ENCODE data around the gene EEF2KMT. TPM values are rescaled to one million over a fixed set of nuclear protein-coding genes. Genes with fewer than 3 reads are reported as not detected.

EEF2KMT gene
- total RNA-seq, 6 donors from 2014 or later, result 2.9 to 24.1 (median 9.7) TPM

DNA sequence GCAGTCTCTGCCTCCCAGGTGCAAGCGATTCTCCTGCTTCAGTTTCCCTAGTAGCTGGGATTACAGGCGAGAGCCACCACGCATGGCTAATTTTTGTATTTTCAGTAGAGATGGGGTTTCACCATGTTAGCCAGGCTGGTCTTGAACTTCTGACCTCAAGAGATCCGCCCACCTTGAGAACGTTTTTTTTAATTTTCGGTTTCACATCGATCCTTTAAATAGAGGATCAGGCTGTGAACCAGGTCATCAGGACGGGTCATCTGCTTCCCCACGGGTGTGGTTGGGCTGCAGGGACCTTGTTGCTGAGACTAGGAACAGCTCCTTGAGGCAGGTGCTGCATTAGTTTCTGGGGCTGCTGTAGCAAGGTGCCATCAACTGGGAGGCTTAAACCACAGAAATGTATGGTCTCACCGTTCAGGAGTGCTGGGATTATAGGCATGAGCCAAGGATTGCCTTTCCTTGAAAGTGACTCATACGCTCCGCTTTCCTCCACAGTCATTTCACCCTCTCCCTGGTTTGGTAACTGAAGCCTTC, 55.9 kb downstream of the EEF2KMT start:
- H3K36me3 ChIP-seq, result peaks cover 0 to 25% (median 6%) of the 10 kb centered on the region in 4 donors
- no peak overlapping the region for H3K4me3 ChIP-seq
- H3K27me3 ChIP-seq, result no peaks in the 10 kb centered on the region
- WGBS, 2 donors, result 76 to 78% methylated on average over 10 to 12 of the region's 12 CpGs
- H3K27ac ChIP-seq, result no peak overlapping the region
- H3K9me3 ChIP-seq, result no peaks in the 10 kb centered on the region
- no peaks in the 10 kb centered on the region for H3K4me1 ChIP-seq
- ATAC-seq (ENCODE audit: low FRiP score in 2 of 2) (no peak), DNase-seq (no peak)
- TF ChIP-seq POLR2AphosphoS5 (IDR thresholded peaks at IDR 0.05), result no peak

DNA sequence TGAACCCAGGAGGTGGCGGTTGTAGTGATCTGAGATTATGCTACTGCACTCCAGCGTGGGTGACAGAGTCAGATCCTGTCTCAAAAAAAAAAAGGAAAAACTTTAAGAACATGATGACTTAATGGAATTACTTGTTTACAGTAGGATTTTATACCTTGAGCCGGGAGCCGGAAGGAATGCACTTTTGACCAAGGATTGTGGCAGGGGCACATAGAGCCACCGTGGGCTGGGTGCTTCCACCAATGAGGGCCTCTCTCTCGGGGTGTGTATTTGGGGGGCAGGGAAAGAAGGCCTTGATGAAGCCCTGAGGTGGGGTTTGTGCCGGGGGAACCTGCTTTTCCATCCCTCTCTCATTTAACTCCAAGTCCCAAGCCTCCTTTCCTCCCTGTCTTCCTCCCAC, 57.1 kb downstream of the EEF2KMT start:
- ATAC-seq (ENCODE audit: low FRiP score in 2 of 2), result no peak
- H3K4me3 ChIP-seq, result no peak overlapping the region
- no peaks in the 10 kb centered on the region for H3K9me3 ChIP-seq
- no peak overlapping the region for H3K27ac ChIP-seq
- no peaks in the 10 kb centered on the region for H3K27me3 ChIP-seq
- TF ChIP-seq POLR2A (IDR thresholded peaks at IDR 0.05) (no peak), EP300 (IDR thresholded peaks at IDR 0.05) (no peak), POLR2AphosphoS5 (IDR thresholded peaks at IDR 0.05) (no peak)
- TF ChIP-seq, protein P1, sequence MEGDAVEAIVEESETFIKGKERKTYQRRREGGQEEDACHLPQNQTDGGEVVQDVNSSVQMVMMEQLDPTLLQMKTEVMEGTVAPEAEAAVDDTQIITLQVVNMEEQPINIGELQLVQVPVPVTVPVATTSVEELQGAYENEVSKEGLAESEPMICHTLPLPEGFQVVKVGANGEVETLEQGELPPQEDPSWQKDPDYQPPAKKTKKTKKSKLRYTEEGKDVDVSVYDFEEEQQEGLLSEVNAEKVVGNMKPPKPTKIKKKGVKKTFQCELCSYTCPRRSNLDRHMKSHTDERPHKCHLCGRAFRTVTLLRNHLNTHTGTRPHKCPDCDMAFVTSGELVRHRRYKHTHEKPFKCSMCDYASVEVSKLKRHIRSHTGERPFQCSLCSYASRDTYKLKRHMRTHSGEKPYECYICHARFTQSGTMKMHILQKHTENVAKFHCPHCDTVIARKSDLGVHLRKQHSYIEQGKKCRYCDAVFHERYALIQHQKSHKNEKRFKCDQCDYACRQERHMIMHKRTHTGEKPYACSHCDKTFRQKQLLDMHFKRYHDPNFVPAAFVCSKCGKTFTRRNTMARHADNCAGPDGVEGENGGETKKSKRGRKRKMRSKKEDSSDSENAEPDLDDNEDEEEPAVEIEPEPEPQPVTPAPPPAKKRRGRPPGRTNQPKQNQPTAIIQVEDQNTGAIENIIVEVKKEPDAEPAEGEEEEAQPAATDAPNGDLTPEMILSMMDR (IDR thresholded peaks at IDR 0.05), result no peak
- H3K4me1 ChIP-seq, result no peaks in the 10 kb centered on the region
- no peak for DNase-seq
- H3K36me3 ChIP-seq, result peaks cover 0 to 17% (median 4%) of the 10 kb centered on the region in 4 donors
- WGBS, 2 donors, result 57 to 73% methylated on average over 7 of the region's 7 CpGs

DNA sequence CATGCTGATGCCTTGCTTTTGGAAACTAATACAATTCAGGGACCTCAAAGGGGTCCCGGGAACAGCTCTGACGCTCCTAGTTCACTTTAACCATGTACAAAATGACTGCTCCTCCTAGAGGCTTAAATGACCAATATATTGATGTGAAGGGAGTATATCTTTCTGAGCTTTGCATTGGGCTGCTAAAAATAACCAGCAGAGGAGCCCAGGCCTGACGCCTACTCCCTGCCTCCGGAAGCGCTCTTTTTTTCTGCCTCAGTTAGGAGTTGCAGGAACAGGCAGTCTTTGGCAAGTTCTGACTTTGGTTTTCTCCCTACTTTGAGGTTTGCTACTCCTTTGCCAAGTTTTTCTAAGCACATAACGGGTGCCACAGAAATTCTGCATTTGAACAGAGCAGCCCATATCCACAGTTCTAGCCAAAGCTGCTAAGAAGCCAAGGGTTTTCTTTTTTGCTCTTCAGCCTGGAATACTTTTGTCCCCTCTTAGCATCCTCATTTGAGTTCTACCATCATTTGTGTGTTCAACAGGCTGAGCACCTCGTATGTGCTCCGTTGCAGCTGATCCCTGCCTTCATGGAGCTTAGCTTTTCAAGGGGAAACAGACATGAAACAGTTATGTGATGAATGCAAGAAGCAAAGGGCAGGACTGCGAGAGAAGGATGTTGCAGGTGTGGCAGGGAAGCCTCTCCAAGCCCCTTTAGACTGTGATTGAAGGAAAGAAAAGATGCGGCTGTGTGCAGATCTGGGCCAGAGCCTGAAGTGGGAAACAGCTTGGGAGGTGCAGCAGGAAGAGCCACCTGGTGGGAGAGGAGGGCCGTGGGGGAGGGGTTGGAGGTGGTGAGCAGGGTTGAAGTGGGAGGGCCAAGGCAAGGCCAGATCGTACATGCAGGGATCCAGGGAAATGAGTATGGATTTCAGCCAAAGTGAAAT, 61.1 kb downstream of the EEF2KMT start:
- Histone ChIP-seq H3K36me3 (no peaks in the 10 kb centered on the region), H3K4me3 (no peak overlapping the region), H3K9me3 (no peaks in the 10 kb centered on the region), H3K4me1 (peaks cover 13 to 23% (median 17%) of the 10 kb centered on the region in 4 donors), H3K27me3 (no peaks in the 10 kb centered on the region), H3K27ac (no peak overlapping the region)
- WGBS, 2 donors, result 62 to 66% methylated on average over 12 of the region's 12 CpGs
- no peak for TF ChIP-seq POLR2A (IDR thresholded peaks at IDR 0.05)
- TF ChIP-seq, protein P1 (IDR thresholded peaks at IDR 0.05), result no peak
- DNase-seq (no peak), ATAC-seq (ENCODE audit: low FRiP score in 2 of 2) (no peak)

DNA sequence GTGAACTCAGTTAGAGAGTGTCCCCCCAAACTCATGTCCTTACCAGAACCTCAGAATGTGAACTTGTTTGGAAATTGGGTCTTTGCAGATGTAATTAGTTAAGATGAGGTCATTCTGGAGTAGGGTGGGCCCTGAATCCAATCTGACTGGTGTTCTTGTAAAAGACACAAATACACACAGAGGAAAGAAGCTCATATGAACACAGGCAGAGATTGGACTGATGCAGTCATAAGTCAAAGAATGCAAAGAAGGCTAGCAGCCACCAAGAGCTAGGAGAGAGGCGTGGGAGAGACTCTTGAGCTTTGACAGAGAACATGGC, 61.7 kb downstream of the EEF2KMT start:
- TF ChIP-seq POLR2A (IDR thresholded peaks at IDR 0.05) (no peak), EP300 (IDR thresholded peaks at IDR 0.05) (no peak)
- ATAC-seq (ENCODE audit: low FRiP score in 2 of 2), result no peak

More for the DNA sequence above, 61.7 kb downstream of the EEF2KMT start:
- H3K4me3 ChIP-seq, result no peak overlapping the region
- H3K27ac ChIP-seq, result no peak overlapping the region
- H3K9me3 ChIP-seq, result no peaks in the 10 kb centered on the region
- H3K36me3 ChIP-seq, result no peaks in the 10 kb centered on the region
- peaks cover 13 to 23% (median 17%) of the 10 kb centered on the region in 4 donors for H3K4me1 ChIP-seq
- 55 to 86% methylated on average over 1 of the region's 1 CpG for WGBS, 2 donors
- no peak for DNase-seq
- H3K27me3 ChIP-seq, result no peaks in the 10 kb centered on the region

Other genes with a start within 250 kb of the EEF2KMT start
- 100 to 1,000 TPM in 5 of 6 donors, 10 to 100 TPM in 1; 72.7 to 156 (median 132) TPM for gene PPL, start 160.6 kb downstream of the EEF2KMT start, total RNA-seq
- 1 to 10 TPM in 1 of 6 donors, under 1 TPM in 4, not detected in 1; 0.20 to 1.7 (median 0.49) TPM for gene SEC14L5, start 139.5 kb downstream of the EEF2KMT start, total RNA-seq
- 10 to 100 TPM; 18.1 to 82.8 (median 25.8) TPM for gene NAGPA, start 63.9 kb downstream of the EEF2KMT start, total RNA-seq
- gene C16orf89, start 31.8 kb downstream of the EEF2KMT start, total RNA-seq, result 100 to 1,000 TPM in 5 of 6 donors, 10 to 100 TPM in 1; 45.7 to 272 (median 174) TPM
- 10 to 100 TPM; 10.5 to 24.0 (median 21.9) TPM for gene ALG1, start 26.0 kb downstream of the EEF2KMT start, total RNA-seq

All from upper lobe of left lung (tissue), 6 donors.